Spleen (tissue), 7 donors: ENCODE results near the gene VRK1.
A peak's percentile ranks its signal among the peaks of the same experiment; 100 is the strongest.

Source experiments
- CTCF ChIP-seq, 11 experiments: fragments of 200-600 bp in 7 of 11; fragments of 450-650 bp in 4 of 11; sonication (generic) in 4 of 11; IDR thresholded peaks in 8 of 11; conservative IDR thresholded peaks in 3 of 11; 1 replicate in 7 of 11; 2 replicates in 4 of 11; pipeline versions ENCODE4 v1.4.0 to v1.8.0; 2016 to 2021; ENCODE audit warnings: antibody characterized with exemption in 11 of 11, inconsistent platforms in 4 of 11, mild to moderate bottlenecking in 1 of 11
- POLR2A ChIP-seq, 3 donors: fragments of 450-650 bp; IDR thresholded peaks; one replicate each; pipeline ENCODE4 v1.5.1; 2017; ENCODE audit warnings: antibody characterized with exemption in 3 of 3, mild to moderate bottlenecking in 1 of 3
- POLR2AphosphoS5 ChIP-seq, 3 donors: sonication (generic); formaldehyde crosslinking; IDR thresholded peaks; one replicate each; pipeline ENCODE4 v1.5.1; 2017; ENCODE audit warnings: antibody characterized with exemption in 3 of 3
- donor health status: DM: no; HTN: no; CAD: no; lungs with moderate emphysema.
- donor health status: DM: no; HTN: no; CAD: no.
- donor health status: DM: no; HTN: no; CAD: no.

GRCh38 chr14:96796851-96797581 is at the start of gene VRK1:
- TF ChIP-seq CTCF (IDR thresholded peaks at IDR 0.05 in 8 of 11, conservative IDR thresholded peaks at IDR 0.05 in 3 of 11) (peak in 2 of 11 experiments; percentile 18 to 24), POLR2AphosphoS5 (IDR thresholded peaks at IDR 0.05) (peak; percentile 89 to 92 (median 90)), POLR2A (IDR thresholded peaks at IDR 0.05) (no peak)
